ENCODE data around the gene TSPAN7. TPM values are rescaled to one million over a fixed set of nuclear protein-coding genes. Genes with fewer than 3 reads are reported as not detected.
A peak's percentile ranks its signal among the peaks of the same experiment; 100 is the strongest.

The TSPAN7 gene
- total RNA-seq, 1 donor from 2014 or later: 2.0 TPM

DNA sequence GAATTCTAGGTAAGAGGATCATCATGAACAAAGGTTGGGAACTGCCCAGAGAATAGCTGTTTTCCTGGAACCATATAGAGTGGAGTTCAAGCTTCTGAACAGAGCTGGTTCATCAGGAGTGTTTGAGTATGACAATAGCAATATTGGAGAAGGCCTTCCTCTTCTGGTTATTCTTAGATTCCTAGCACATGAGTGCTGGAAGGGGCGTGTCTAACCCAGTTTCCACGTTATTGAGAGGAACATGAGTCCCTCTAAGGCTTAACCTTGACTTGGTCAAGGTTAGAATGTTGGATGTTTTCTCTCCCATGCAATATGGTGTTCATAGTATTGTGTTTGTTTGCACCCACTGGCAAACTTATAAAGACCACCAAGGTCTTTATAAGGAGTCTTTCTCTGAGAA lies 101.3 kb downstream of the TSPAN7 start:
- TF ChIP-seq, protein P1, sequence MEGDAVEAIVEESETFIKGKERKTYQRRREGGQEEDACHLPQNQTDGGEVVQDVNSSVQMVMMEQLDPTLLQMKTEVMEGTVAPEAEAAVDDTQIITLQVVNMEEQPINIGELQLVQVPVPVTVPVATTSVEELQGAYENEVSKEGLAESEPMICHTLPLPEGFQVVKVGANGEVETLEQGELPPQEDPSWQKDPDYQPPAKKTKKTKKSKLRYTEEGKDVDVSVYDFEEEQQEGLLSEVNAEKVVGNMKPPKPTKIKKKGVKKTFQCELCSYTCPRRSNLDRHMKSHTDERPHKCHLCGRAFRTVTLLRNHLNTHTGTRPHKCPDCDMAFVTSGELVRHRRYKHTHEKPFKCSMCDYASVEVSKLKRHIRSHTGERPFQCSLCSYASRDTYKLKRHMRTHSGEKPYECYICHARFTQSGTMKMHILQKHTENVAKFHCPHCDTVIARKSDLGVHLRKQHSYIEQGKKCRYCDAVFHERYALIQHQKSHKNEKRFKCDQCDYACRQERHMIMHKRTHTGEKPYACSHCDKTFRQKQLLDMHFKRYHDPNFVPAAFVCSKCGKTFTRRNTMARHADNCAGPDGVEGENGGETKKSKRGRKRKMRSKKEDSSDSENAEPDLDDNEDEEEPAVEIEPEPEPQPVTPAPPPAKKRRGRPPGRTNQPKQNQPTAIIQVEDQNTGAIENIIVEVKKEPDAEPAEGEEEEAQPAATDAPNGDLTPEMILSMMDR (IDR thresholded peaks at IDR 0.05; ENCODE audit: insufficient read depth, low read length, poor library complexity, severe bottlenecking): no peak
- Histone ChIP-seq H3K36me3 (ENCODE audit: control insufficient read depth, insufficient read depth, low read length) (no peaks in the 10 kb centered on the region), H3K4me3 (ENCODE audit: low read depth, low read length) (no peak overlapping the region), H3K27me3 (ENCODE audit: control insufficient read depth, insufficient read depth, low read length) (no peaks in the 10 kb centered on the region)
- DNase-seq (ENCODE audit: low read depth): no peak

DNA sequence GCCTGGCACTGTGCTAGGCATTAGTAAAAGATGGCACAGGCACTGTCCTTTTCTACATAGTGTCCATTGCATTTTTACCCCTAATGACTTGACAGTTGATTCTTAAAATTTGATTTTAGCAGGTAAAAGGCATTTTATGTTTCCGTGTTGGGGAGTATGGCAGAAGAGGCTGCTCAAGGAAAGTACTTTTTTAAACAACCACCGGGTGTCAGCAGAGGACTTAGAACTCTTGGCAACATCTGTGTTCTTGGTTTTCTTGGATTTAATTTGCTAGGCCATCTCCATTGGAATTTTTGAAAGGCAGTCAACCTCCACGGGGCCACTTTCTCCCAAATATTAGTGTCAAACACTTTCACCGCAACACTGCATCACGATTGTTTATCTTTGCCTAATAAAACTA lies 102.9 kb downstream of the TSPAN7 start:
- Histone ChIP-seq H3K36me3 (ENCODE audit: control insufficient read depth, insufficient read depth, low read length) (no peaks in the 10 kb centered on the region), H3K4me3 (ENCODE audit: low read depth, low read length) (no peak overlapping the region), H3K27me3 (ENCODE audit: control insufficient read depth, insufficient read depth, low read length) (no peaks in the 10 kb centered on the region)
- DNase-seq (ENCODE audit: low read depth): peak; percentile 4
- TF ChIP-seq, protein P1 (IDR thresholded peaks at IDR 0.05; ENCODE audit: insufficient read depth, low read length, poor library complexity, severe bottlenecking): peak; percentile 45

DNA sequence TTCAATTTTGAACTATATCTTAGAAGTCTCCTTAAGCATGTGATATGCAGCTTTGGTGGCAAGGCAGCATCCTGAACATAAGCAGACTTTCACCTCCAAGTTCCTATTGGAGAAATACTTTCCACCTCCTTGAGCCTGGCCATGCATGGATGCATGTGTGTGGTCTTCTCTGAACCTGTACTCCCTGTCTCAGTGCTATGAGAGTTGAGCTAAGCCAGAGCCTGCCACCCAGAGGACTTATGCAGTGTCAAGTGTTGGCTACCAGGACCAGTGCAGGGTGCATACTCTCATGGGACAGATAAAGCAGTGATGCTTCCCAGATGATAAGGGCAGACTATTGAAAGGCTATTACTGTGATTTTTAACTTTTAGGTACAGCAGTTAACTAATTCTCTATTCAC lies 105.6 kb downstream of the TSPAN7 start:
- Histone ChIP-seq H3K36me3 (ENCODE audit: control insufficient read depth, insufficient read depth, low read length) (no peaks in the 10 kb centered on the region), H3K27me3 (ENCODE audit: control insufficient read depth, insufficient read depth, low read length) (no peaks in the 10 kb centered on the region)
- TF ChIP-seq, protein P1 (IDR thresholded peaks at IDR 0.05; ENCODE audit: insufficient read depth, low read length, poor library complexity, severe bottlenecking): no peak

DNA sequence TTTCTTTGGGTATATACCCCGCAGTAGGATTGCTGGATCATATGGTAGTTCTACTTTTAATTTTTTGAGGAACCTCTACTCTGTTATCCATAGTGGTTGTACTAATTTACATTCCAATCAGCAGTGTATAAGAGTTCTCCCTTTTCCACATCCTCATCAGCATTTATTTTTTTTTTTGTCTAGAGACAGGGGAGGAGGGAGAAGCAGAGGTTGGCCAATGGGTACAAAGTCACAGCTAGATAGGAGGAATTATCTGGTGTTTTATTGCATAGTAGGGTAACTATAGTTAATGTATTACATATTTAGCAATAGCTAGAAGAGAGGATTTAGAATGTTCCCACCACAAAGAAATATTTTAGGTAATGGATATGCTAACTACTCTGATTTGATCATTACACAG lies 107.4 kb downstream of the TSPAN7 start:
- TF ChIP-seq, protein P1 (IDR thresholded peaks at IDR 0.05; ENCODE audit: insufficient read depth, low read length, poor library complexity, severe bottlenecking): no peak
- H3K4me3 ChIP-seq (ENCODE audit: low read depth, low read length): no peak overlapping the region
- no peak for DNase-seq (ENCODE audit: low read depth)
- no peaks in the 10 kb centered on the region for H3K36me3 ChIP-seq (ENCODE audit: control insufficient read depth, insufficient read depth, low read length)
- H3K27me3 ChIP-seq (ENCODE audit: control insufficient read depth, insufficient read depth, low read length): no peaks in the 10 kb centered on the region

More for the DNA sequence above, 105.6 kb downstream of the TSPAN7 start:
- DNase-seq (ENCODE audit: low read depth): no peak
- H3K4me3 ChIP-seq (ENCODE audit: low read depth, low read length): no peak overlapping the region

GRCh38 chrX:38669428-38669827 lies 108.1 kb downstream of the TSPAN7 start:
- no peak for DNase-seq (ENCODE audit: low read depth)
- no peaks in the 10 kb centered on the region for H3K36me3 ChIP-seq (ENCODE audit: control insufficient read depth, insufficient read depth, low read length)
- TF ChIP-seq, protein P1 (IDR thresholded peaks at IDR 0.05; ENCODE audit: insufficient read depth, low read length, poor library complexity, severe bottlenecking): no peak
- H3K4me3 ChIP-seq (ENCODE audit: low read depth, low read length): no peak overlapping the region
- no peaks in the 10 kb centered on the region for H3K27me3 ChIP-seq (ENCODE audit: control insufficient read depth, insufficient read depth, low read length)

- H3K36me3 ChIP-seq (ENCODE audit: control insufficient read depth, insufficient read depth, low read length): no peaks in the 10 kb centered on the region
- DNase-seq (ENCODE audit: low read depth): no peak
- TF ChIP-seq, protein P1 (IDR thresholded peaks at IDR 0.05; ENCODE audit: insufficient read depth, low read length, poor library complexity, severe bottlenecking): no peak
- no peak overlapping the region for H3K4me3 ChIP-seq (ENCODE audit: low read depth, low read length)
- H3K27me3 ChIP-seq (ENCODE audit: control insufficient read depth, insufficient read depth, low read length): no peaks in the 10 kb centered on the region
These were observed 111.3 kb downstream of the TSPAN7 start for GRCh38 chrX:38672646-38673045.

Measured in kidney epithelial cell (primary cell).